COLO668 (cell line): ENCODE data around the gene KCNA1.

Experiments used
- DNase-seq: peaks from one replicate; lab custom pipeline; 2025; ENCODE audit not compliant: unreplicated experiment; lab: John Stamatoyannopoulos, UW

KCNA1 gene

GRCh38 chr12:4958697-4959375 lies 49.1 kb downstream of the KCNA1 start:
- DNase-seq = no peak

DNA sequence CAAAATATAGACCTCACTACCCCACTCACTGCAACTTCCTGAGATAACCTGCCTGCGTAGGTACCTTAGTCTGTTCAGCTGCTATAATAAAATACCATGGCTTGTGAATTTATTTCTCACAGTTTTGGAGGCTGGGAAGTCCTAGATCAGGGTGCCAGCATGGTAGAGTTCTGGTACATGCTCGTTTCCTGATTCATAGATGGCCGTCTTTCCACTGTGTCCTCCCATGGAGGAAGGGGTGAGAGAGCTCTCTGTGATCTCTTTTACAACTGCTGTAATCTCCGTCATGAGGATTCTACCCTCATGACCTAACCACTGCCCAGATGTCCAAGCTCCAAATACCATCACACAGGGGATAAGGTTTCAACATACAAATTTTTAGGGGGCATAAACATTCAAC lies 49.7 kb downstream of the KCNA1 start:
- no peak for DNase-seq

GRCh38 chr12:4960030-4960429 lies 50.3 kb downstream of the KCNA1 start:
- DNase-seq = no peak

DNA sequence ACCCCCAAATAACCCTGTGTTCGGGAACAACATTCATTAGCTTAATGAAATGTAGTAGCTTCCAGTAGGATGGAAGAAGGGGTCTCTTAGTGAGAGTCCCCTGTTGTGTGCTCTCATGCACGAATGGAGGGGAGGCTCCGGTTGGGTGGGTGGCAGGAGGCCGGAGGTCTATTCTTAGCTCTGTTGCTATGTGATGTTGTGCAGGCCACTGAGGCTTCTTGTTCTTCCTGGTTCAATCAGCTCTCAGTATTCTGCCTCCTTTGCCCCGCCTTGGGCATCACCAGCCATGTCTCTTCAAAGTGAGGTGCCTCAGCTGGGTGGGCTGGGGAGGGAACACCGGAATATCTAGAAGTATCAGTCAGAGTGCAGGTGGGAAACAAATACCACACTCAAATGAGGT lies 50.8 kb downstream of the KCNA1 start:
- DNase-seq = no peak

- no peak for DNase-seq
Measured at GRCh38 chr12:4961311-4961710, 51.6 kb downstream of the KCNA1 start.

DNA sequence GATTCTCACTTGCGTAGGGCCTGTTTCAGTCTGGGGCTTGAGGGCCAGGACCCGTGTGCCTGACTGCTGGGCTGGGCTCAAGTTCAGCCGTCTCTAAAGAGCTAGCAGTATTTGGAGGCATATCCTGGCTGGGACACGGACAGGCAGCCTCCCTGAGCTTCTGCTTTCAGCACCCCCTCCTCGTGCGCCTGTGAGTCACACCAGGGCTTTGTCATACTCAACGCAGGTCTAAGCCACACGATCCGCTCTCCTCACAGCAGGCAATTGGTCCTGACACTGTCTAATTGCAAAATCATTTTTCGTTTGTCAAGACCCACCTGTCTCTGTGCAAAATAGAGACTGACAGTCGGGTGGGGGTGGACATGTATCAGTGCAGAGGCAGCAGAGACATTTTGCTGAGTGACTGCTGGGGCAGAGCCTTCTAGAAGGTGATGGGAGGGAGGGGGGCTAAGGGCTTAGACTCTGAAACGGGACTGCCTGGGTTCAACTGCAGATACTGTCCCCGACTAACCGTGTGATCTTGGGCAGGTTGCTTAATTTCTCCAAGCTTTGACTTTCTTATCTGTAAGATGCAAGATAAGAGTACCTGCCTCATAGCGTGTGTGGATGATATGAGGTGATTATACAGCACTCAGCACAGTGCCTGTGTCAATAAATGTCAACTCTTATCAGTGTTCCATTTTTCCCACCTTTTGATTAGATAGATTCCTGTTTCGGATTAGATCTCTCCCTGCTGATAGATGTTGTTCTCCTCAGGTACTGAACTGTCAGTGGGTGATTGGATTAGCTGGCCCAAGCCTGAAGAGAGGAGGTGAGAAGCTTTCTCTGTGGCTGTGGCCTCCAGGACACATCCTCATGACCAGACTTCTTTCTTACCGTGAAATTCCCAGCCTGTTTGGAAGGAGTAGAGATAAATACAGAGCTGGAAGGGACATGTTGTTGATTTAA lies 53.1 kb downstream of the KCNA1 start:
- no peak for DNase-seq
